OCI-LY1 (cell line): ENCODE results near the gene JUND.
A peak's percentile ranks its signal among the peaks of the same experiment; 100 is the strongest.

Experiments used
- CTCF ChIP-seq: fragments of 200-600 bp; sonication (generic), shearing (Covaris generic); IDR thresholded peaks from 2 replicates; pipeline ENCODE4 v1.5.1; 2017; ENCODE audit warnings: mild to moderate bottlenecking, antibody characterized with exemption, low read length, moderate library complexity, mixed read lengths
- EZH2 ChIP-seq: fragments of 200-600 bp; sonication (generic), shearing (Covaris generic); IDR thresholded peaks from 2 replicates; pipeline ENCODE4 v1.8.0; 2017; ENCODE audit warnings: borderline replicate concordance, mixed run types, mild to moderate bottlenecking, antibody characterized with exemption, low read length, moderate library complexity, mixed read lengths

DNA sequence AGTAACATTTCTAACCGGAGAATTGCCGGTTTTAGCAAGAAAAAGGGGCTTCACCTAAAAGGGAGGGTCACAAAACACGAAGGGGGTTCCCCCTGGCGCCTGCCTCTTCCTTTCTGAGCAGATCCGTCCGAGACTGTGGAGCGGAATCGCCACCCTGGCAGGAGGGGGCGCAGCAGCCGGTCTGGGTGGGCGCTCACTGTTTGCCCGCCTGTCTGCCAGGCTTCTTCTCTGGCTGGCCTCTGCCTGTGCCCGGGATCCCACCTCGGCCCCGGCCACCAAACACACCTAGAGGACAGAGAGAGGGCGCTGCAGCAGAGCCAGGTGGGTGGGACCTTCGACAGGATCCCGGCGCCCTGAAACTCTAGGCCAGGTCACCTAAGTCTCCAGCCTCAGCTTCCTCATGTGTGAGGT lies 25.9 kb upstream of the JUND start:
- peak; percentile 58 for TF ChIP-seq CTCF
- TF ChIP-seq EZH2, result no peak
